HPDE6-E6E7 (cell line): ENCODE measurements around the gene MMS19.
"Not testable (repeated sequence)": the region's sequence is repeated elsewhere in the genome, so short reads cannot be mapped to it uniquely, and the experiment has no call there.

Experiments
- DNase-seq: peaks from one replicate; pipeline ENCODE4 v3.0.0; 2011; ENCODE audit warnings: missing footprints; ENCODE audit errors: extremely low spot score

MMS19 gene

GRCh38 chr10:97506199-97506991, 8.2 kb upstream of the MMS19 start:
- DNase-seq, result no peak

- DNase-seq, result no peak
Measured at GRCh38 chr10:97505152-97505551, 6.9 kb upstream of the MMS19 start.

- no peak for DNase-seq
Measured at GRCh38 chr10:97503406-97503805, 5.2 kb upstream of the MMS19 start.

- no peak for DNase-seq
Measured at GRCh38 chr10:97502916-97503315, 4.7 kb upstream of the MMS19 start.

GRCh38 chr10:97500297-97500575, 2.0 kb upstream of the MMS19 start:
- DNase-seq, result no peak

- peak; percentile 37 for DNase-seq
Measured at GRCh38 chr10:97499561-97500296, 1.5 kb upstream of the MMS19 start.

- peak; percentile 55 for DNase-seq
Measured at GRCh38 chr10:97498841-97499560, 779 bp upstream of the MMS19 start, which contains the start of gene UBTD1. Gene UBTD1 (plus strand): TSS chr10:97498924. CDS start chr10:97499204, 280 bp downstream.

- peak; percentile 83 for DNase-seq
Measured at GRCh38 chr10:97497572-97498075, 598 bp downstream of the MMS19 start.

- DNase-seq, result no peak
Measured at GRCh38 chr10:97494863-97495506, 3.2 kb downstream of the MMS19 start.

GRCh38 chr10:97494151-97494550, 4.1 kb downstream of the MMS19 start:
- DNase-seq, result no peak

- no peak for DNase-seq
Measured at GRCh38 chr10:97490592-97490991, 7.6 kb downstream of the MMS19 start.

- DNase-seq, result no peak
Measured at GRCh38 chr10:97485647-97486281, 12.5 kb downstream of the MMS19 start.

- DNase-seq, result no peak
Measured at GRCh38 chr10:97483921-97484320, 14.3 kb downstream of the MMS19 start.

GRCh38 chr10:97483506-97483905, 14.7 kb downstream of the MMS19 start:
- DNase-seq, result no peak

- no peak for DNase-seq
Measured at GRCh38 chr10:97482381-97482780, 15.8 kb downstream of the MMS19 start.

- peak; percentile 43 for DNase-seq
Measured at GRCh38 chr10:97481071-97481470, 17.2 kb downstream of the MMS19 start.

- no peak for DNase-seq
Measured at GRCh38 chr10:97479939-97480338, 18.3 kb downstream of the MMS19 start.

- not testable (repeated sequence) for DNase-seq
Measured at GRCh38 chr10:97479410-97479809, 18.8 kb downstream of the MMS19 start.

GRCh38 chr10:97475936-97476594, 22.2 kb downstream of the MMS19 start:
- DNase-seq, result no peak

GRCh38 chr10:97474918-97475317, 23.3 kb downstream of the MMS19 start:
- no peak for DNase-seq

GRCh38 chr10:97468781-97469180, 29.4 kb downstream of the MMS19 start:
- not testable (repeated sequence) for DNase-seq
